ENCODE data around the gene NPC1L1. TPM values are rescaled to one million over a fixed set of nuclear protein-coding genes. Genes with fewer than 3 reads are reported as not detected.

NPC1L1 gene
- total and polyA plus RNA-seq, 5 experiments from 2014 or later, result 0.13 to 0.16 TPM; not detected in 3

DNA sequence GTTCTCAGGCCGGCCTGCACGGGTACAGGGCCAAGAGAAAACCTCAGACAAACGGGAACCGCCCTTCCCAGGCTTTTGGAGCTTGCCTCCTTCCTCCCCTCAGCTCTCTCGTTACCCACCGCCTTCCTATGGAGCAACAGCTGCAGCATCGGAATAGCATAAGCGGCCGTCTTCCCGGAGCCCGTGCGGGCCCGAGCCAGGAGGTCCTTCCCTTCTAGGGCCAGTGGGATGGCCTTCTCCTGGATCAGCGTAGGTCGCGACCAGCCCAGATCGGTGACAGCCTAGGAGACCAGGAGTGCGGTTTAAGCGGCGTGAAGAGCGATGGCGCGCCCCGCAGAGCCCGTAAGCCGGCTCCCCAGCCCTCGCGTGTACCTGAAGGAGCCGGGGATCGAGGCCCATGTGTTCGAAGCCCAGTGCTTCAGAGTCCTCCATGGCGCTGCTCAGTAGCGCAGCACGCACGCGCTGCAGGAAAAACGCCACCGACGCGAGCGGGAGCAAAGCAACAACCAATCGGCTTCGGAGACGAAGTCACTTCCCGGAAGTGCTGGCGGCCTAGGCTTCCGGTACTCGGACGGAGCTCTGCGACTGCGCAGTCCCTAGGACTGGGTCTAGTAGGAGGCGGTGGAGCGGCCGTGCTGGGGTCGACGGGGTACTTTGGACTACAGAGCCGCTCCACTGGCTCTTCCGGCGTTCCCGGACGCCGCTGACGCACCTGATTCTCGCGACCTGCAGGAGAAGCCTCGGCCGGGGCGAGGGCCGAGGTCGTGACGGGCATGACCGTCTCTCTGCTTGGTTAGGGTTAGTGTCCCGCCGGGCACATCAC lies 32.5 kb upstream of the NPC1L1 start, which contains the start of gene DDX56:
Gene DDX56 (minus strand): TSS at position 445 of the 823 bp plus-strand sequence. CDS start 13 bp downstream, at position 432.
- Mint-ChIP-seq H3K4me3 (peak within 1 kb of the TSS; percentile 90 to 97 (median 96)), H3K36me3 (peaks cover 0 to 74% (median 7%) of the 10 kb centered on the region in 3 donors), H3K27me3 (no peaks in the 10 kb centered on the region), H3K4me1 (peaks cover 21 to 49% (median 34%) of the 10 kb centered on the region in 4 donors), H3K27ac (peak within 1 kb of the TSS; percentile 96 to 99 (median 98)), H3K9me3 (no peaks in the 10 kb centered on the region)
- ATAC-seq, result peak; percentile 96 to 98
- POLR2A ChIA-PET, result interaction anchor here (0.6 to 5.6 kb wide), 25 partner anchors 8 to 538 kb away, joined by 3 to 64 read pairs (median 4); partner anchors contain the start of genes H2AZ2, NUDCD3, OGDH and PURB
- peak; percentile 82 to 96 (median 89) for DNase-seq

DNA sequence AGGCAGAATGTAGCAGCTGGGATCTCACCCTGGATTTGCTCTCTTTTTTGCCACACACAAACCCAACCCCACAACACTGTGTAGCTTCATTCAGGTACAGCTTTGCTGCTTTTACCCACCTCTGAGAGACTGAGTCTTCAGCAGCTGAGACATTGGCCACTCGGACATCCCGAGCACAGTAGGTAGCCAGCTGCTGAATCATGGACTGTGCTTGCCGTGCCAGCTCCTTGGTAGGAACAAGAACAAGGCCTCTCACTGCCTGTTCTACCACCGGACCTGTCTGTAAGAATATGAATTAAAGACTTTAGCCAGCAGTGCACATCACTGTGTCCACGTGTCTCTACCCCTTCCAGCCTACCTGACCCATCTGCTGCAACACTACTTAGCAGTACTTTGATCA lies 31.6 kb upstream of the NPC1L1 start:
- no peak for ATAC-seq
- Mint-ChIP-seq H3K4me3 (peak overlapping the region; percentile 90 to 97 (median 96)), H3K27ac (peak overlapping the region; percentile 96 to 99 (median 98)), H3K27me3 (no peaks in the 10 kb centered on the region), H3K9me3 (no peaks in the 10 kb centered on the region), H3K36me3 (peaks cover 0 to 74% (median 7%) of the 10 kb centered on the region in 3 donors), H3K4me1 (peaks cover 22 to 49% (median 34%) of the 10 kb centered on the region in 4 donors)
- DNase-seq, result no peak
- POLR2A ChIA-PET, result interaction anchor here (0.6 to 5.6 kb wide), 14 partner anchors 9 to 372 kb away, joined by 3 to 64 read pairs (median 4); partner anchors contain the start of genes NUDCD3, OGDH, PPIA and PURB

DNA sequence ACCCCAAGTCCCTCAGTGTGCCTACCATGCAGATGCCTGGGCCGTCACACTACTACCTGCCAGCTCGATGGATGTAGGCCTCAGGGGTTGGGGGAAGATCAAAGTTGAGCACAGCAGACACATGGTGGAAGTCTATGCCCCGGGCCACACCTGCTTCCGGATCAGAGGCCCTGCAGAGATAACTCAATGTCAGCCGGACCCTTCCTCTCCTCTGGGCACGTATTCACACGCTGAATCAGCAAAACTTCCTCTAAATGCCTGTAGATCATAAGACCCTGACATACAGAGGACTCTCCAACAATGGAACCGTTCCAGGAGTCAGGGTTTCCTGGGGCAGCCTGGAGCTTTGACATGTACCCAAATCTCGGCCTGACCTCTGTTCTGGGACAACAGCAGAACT lies 28.8 kb upstream of the NPC1L1 start:
- peaks cover 23 to 52% (median 36%) of the 10 kb centered on the region in 4 donors for H3K4me1 Mint-ChIP-seq
- peak overlapping the region in 1 of 10 donors; percentile 20 for H3K4me3 Mint-ChIP-seq
- H3K36me3 Mint-ChIP-seq, result peaks cover 0 to 81% (median 13%) of the 10 kb centered on the region in 3 donors
- peak overlapping the region in 3 of 10 donors; percentile 12 to 51 (median 35) for H3K27ac Mint-ChIP-seq
- DNase-seq, result no peak
- H3K27me3 Mint-ChIP-seq, result no peaks in the 10 kb centered on the region
- POLR2A ChIA-PET, result interaction anchor here (1.2 to 5.6 kb wide), 4 partner anchors 9 to 504 kb away, joined by 3 to 64 read pairs (median 4); partner anchors contain the start of genes NUDCD3, PGAM2 and TMED4
- no peak for ATAC-seq
- no peaks in the 10 kb centered on the region for H3K9me3 Mint-ChIP-seq

DNA sequence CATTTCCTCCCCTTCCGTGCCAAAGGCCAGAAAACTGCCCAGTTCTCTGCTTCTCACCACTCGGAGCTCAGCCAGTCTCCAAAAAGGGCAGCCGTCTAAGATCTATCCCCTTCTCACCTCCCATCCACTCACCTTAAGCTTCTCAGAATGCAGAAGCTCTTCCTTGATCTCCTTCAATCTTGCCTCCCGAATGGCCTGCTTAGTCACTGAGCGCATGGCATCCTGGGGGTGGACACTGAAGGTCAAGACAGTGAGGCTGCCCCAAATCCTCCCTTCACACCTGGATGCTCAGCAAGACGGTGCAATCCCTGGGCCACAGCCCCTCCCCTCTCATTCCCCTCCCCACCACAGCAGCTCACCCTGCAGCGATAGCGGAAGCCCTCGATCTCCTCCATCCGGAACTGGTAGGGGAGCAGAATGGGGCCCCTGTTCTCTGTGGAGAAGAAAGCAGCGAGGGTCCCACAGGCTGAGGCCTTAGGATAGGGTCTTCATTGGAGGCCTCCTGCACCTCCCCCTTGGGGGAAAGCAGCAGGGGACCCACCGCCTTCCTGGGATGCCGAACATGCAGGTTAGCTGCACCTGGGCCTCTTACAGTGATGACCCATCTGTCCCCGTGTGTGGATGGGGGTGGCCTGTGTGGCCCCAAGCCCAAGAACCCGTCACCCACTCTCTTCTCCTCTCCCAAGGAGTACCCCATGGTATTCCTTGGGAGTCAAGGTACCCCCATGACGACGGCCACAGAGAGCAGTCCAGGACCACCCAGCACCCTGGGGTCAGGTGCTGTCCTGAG lies 27.8 kb upstream of the NPC1L1 start:
- POLR2A ChIA-PET, result interaction anchor here (1.2 to 5.6 kb wide), 3 partner anchors 12 to 503 kb away, joined by 3 to 64 read pairs (median 7); partner anchors contain the start of genes PGAM2 and TMED4
- Mint-ChIP-seq H3K9me3 (no peaks in the 10 kb centered on the region), H3K27ac (peak overlapping the region in 3 of 10 donors; percentile 7 to 63 (median 25)), H3K36me3 (peaks cover 0 to 89% (median 13%) of the 10 kb centered on the region in 3 donors), H3K4me3 (peak overlapping the region in 1 of 10 donors; percentile 15), H3K27me3 (no peaks in the 10 kb centered on the region), H3K4me1 (peaks cover 17 to 42% (median 27%) of the 10 kb centered on the region in 4 donors)
- ATAC-seq, result no peak
- DNase-seq, result no peak

DNA sequence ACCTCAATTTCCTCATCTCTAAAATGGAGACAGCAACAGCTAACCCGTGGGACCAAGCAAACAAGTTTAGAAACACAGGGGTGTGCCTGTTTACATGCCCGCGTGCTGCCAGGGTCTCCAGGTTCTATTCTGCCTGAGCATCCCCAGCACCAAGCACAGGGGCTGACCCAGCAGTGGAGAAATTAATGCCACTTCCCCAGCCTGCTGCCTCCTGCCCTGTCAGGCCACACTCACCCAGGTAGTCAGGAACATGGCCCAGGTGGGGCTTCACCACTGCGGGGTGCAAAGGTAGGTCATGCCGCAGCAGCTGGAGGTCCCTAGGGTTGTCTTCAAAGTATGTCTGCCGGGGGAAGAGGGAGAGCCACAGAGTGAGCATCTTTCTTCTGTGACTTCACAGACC lies 26.8 kb upstream of the NPC1L1 start:
- peaks cover 0 to 85% (median 13%) of the 10 kb centered on the region in 3 donors for H3K36me3 Mint-ChIP-seq
- H3K4me3 Mint-ChIP-seq, result no peak overlapping the region
- POLR2A ChIA-PET, result interaction anchor here (1.7 kb wide), 1 partner anchor 14 kb away, joined by 7 read pairs; the partner anchor contains the start of gene TMED4
- DNase-seq (no peak), ATAC-seq (no peak)
- H3K4me1 Mint-ChIP-seq, result peaks cover 14 to 32% (median 17%) of the 10 kb centered on the region in 4 donors
- H3K27me3 Mint-ChIP-seq, result no peaks in the 10 kb centered on the region
- no peaks in the 10 kb centered on the region for H3K9me3 Mint-ChIP-seq
- H3K27ac Mint-ChIP-seq, result peak overlapping the region in 4 of 10 donors; percentile 34 to 86 (median 72)

DNA sequence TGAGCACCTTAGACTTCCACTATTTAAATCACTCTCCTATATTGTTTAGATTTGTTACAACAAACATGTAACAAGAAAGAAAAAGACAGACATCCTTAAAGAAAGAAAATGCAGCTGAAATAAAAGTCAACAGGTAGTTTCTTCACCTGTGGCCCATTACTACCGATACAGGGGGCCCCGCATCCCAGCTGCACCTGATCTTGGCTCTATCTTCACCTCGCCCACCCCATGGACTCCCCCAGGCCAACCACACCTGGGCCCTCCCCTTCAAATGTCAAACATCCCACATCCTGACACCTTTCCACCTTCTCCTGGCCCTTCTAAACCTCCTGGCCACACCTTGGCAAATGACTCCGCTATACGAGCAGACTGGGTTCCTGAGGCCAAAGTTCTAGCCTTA lies 25.6 kb upstream of the NPC1L1 start:
- Mint-ChIP-seq H3K9me3 (no peaks in the 10 kb centered on the region), H3K36me3 (peaks cover 0 to 75% (median 13%) of the 10 kb centered on the region in 3 donors), H3K4me3 (no peak overlapping the region), H3K4me1 (peaks cover 8 to 22% (median 10%) of the 10 kb centered on the region in 4 donors), H3K27me3 (no peaks in the 10 kb centered on the region), H3K27ac (peak overlapping the region in 1 of 10 donors; percentile 21)
- POLR2A ChIA-PET, result interaction anchor here (0.7 to 2.9 kb wide), 4 partner anchors 8 to 419 kb away, joined by 3 to 13 read pairs (median 4); partner anchors contain the start of genes DDX56 and TMED4
- no peak for ATAC-seq
- DNase-seq, result no peak

GRCh38 chr7:44565795-44566559 lies 24.8 kb upstream of the NPC1L1 start:
- Mint-ChIP-seq H3K36me3 (peaks cover 0 to 68% (median 13%) of the 10 kb centered on the region in 3 donors), H3K4me3 (no peak overlapping the region), H3K27me3 (no peaks in the 10 kb centered on the region), H3K4me1 (peaks cover 8 to 16% (median 10%) of the 10 kb centered on the region in 4 donors), H3K9me3 (no peaks in the 10 kb centered on the region), H3K27ac (peak overlapping the region in 8 of 10 donors; percentile 55 to 86 (median 82))
- DNase-seq (no peak), ATAC-seq (peak; percentile 38 to 42)
- POLR2A ChIA-PET, result interaction anchor here (0.6 to 2.9 kb wide), 9 partner anchors 9 to 325 kb away, joined by 3 to 13 read pairs (median 4); partner anchors contain the start of genes DDX56, NUDCD3 and TMED4

GRCh38 chr7:44565097-44565794 lies 24.1 kb upstream of the NPC1L1 start:
- peak overlapping the region in 9 of 10 donors; percentile 61 to 86 (median 81) for H3K27ac Mint-ChIP-seq
- DNase-seq (peak; percentile 18 to 77 (median 58)), ATAC-seq (peak; percentile 87 to 89)
- H3K36me3 Mint-ChIP-seq, result peaks cover 0 to 60% (median 12%) of the 10 kb centered on the region in 3 donors
- no peaks in the 10 kb centered on the region for H3K27me3 Mint-ChIP-seq
- H3K9me3 Mint-ChIP-seq, result no peaks in the 10 kb centered on the region
- no peak overlapping the region for H3K4me3 Mint-ChIP-seq
- H3K4me1 Mint-ChIP-seq, result peaks cover 8 to 13% (median 11%) of the 10 kb centered on the region in 4 donors
- POLR2A ChIA-PET, result interaction anchor here (0.6 to 2.9 kb wide), 8 partner anchors 10 to 324 kb away, joined by 3 to 13 read pairs (median 4); partner anchors contain the start of genes DDX56 and NUDCD3

- Mint-ChIP-seq H3K36me3 (peaks cover 0 to 54% (median 7%) of the 10 kb centered on the region in 3 donors), H3K4me1 (peaks cover 8 to 13% (median 11%) of the 10 kb centered on the region in 4 donors), H3K27ac (peak overlapping the region in 5 of 10 donors; percentile 59 to 89 (median 66)), H3K4me3 (no peak overlapping the region), H3K27me3 (no peaks in the 10 kb centered on the region), H3K9me3 (no peaks in the 10 kb centered on the region)
- POLR2A ChIA-PET, result interaction anchor here (0.6 to 2.9 kb wide), 6 partner anchors 10 to 143 kb away, joined by 3 to 13 read pairs (median 5); partner anchors contain the start of genes DDX56 and NUDCD3
- no peak for ATAC-seq
- DNase-seq, result no peak
Measured at GRCh38 chr7:44564606-44565005, 23.5 kb upstream of the NPC1L1 start.

- H3K27me3 Mint-ChIP-seq, result no peaks in the 10 kb centered on the region
- H3K27ac Mint-ChIP-seq, result peak overlapping the region in 9 of 10 donors; percentile 40 to 89 (median 72)
- no peak overlapping the region for H3K4me3 Mint-ChIP-seq
- DNase-seq (no peak), ATAC-seq (no peak)
- H3K36me3 Mint-ChIP-seq, result peaks cover 0 to 40% (median 7%) of the 10 kb centered on the region in 3 donors
- POLR2A ChIA-PET, result interaction anchor here (0.9 kb wide), 1 partner anchor 73 kb away, joined by 3 read pairs; the partner anchor contains the start of gene NUDCD3
- peaks cover 8 to 11% (median 10%) of the 10 kb centered on the region in 4 donors for H3K4me1 Mint-ChIP-seq
- H3K9me3 Mint-ChIP-seq, result no peaks in the 10 kb centered on the region
Measured at GRCh38 chr7:44563171-44563679, 22.1 kb upstream of the NPC1L1 start.
